ENCODE measurements around the gene DPYD. TPM values are rescaled to one million over a fixed set of nuclear protein-coding genes. Genes with fewer than 3 reads are reported as not detected.

DPYD gene
- total RNA-seq, 1 donor from 2014 or later: 8.1 TPM

GRCh38 chr1:97135972-97136371 lies 784.9 kb downstream of the DPYD start:
- no peak overlapping the region for H3K27ac Mint-ChIP-seq
- TF ChIP-seq, protein P1, sequence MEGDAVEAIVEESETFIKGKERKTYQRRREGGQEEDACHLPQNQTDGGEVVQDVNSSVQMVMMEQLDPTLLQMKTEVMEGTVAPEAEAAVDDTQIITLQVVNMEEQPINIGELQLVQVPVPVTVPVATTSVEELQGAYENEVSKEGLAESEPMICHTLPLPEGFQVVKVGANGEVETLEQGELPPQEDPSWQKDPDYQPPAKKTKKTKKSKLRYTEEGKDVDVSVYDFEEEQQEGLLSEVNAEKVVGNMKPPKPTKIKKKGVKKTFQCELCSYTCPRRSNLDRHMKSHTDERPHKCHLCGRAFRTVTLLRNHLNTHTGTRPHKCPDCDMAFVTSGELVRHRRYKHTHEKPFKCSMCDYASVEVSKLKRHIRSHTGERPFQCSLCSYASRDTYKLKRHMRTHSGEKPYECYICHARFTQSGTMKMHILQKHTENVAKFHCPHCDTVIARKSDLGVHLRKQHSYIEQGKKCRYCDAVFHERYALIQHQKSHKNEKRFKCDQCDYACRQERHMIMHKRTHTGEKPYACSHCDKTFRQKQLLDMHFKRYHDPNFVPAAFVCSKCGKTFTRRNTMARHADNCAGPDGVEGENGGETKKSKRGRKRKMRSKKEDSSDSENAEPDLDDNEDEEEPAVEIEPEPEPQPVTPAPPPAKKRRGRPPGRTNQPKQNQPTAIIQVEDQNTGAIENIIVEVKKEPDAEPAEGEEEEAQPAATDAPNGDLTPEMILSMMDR (IDR thresholded peaks at IDR 0.05; ENCODE audit: unreplicated experiment): no peak
- no peak for DNase-seq (ENCODE audit: low spot score, unreplicated experiment)
- H3K27me3 Mint-ChIP-seq: no peaks in the 10 kb centered on the region
- no peak overlapping the region for H3K4me3 Mint-ChIP-seq (ENCODE audit: low read depth)
- no peaks in the 10 kb centered on the region for H3K36me3 Mint-ChIP-seq (ENCODE audit: insufficient read depth)
- H3K9me3 Mint-ChIP-seq (ENCODE audit: low read depth): no peaks in the 10 kb centered on the region
- H3K4me1 Mint-ChIP-seq (ENCODE audit: low read depth): peaks cover 11% of the 10 kb centered on the region

- Mint-ChIP-seq H3K4me1 (ENCODE audit: low read depth) (no peaks in the 10 kb centered on the region), H3K36me3 (ENCODE audit: insufficient read depth) (no peaks in the 10 kb centered on the region), H3K27me3 (no peaks in the 10 kb centered on the region), H3K4me3 (ENCODE audit: low read depth) (no peak overlapping the region), H3K27ac (no peak overlapping the region), H3K9me3 (ENCODE audit: low read depth) (no peaks in the 10 kb centered on the region)
- TF ChIP-seq, protein P1 (IDR thresholded peaks at IDR 0.05; ENCODE audit: unreplicated experiment): no peak
- DNase-seq (ENCODE audit: low spot score, unreplicated experiment): no peak
Observed at GRCh38 chr1:97128426-97128825, 792.4 kb downstream of the DPYD start.

DNA sequence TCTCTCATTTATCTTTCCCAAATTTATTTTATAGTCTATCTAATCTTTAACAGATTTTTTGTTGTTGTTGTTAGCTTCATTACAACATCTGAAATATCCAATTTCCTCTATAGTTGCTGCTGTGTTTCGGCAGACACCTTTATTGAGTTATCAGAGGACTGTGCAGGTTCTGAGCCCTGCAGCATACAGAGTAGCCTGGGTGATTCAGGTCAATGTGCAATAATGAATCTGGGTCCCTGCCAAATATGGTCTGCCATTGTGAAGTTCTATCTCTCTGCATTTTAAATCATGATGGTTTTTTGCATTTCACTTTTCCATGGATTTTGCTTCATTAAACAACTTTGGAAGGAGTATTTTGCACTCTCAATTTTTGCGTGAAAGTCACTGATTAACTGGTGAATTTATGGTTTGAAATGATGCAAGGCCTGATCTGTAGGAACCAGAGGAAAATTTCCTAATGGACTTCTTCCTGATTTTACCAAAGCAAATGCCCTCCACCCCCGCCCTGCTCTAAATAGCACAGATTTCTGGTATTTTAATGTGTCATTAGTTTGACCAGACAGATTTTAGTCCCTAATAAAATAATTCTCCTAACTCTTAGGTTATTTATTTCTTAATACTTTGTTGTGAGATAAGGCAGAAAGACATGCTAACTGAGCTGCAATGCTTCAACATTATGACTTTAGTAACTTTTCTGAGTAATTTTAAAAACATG lies 797.0 kb downstream of the DPYD start:
- TF ChIP-seq, protein P1 (IDR thresholded peaks at IDR 0.05; ENCODE audit: unreplicated experiment): no peak
- Mint-ChIP-seq H3K36me3 (ENCODE audit: insufficient read depth) (no peaks in the 10 kb centered on the region), H3K4me3 (ENCODE audit: low read depth) (no peak overlapping the region), H3K4me1 (ENCODE audit: low read depth) (no peaks in the 10 kb centered on the region), H3K9me3 (ENCODE audit: low read depth) (no peaks in the 10 kb centered on the region), H3K27ac (no peak overlapping the region), H3K27me3 (no peaks in the 10 kb centered on the region)
- DNase-seq (ENCODE audit: low spot score, unreplicated experiment): no peak

- no peaks in the 10 kb centered on the region for H3K9me3 Mint-ChIP-seq (ENCODE audit: low read depth)
- no peaks in the 10 kb centered on the region for H3K36me3 Mint-ChIP-seq (ENCODE audit: insufficient read depth)
- no peak for DNase-seq (ENCODE audit: low spot score, unreplicated experiment)
- no peaks in the 10 kb centered on the region for H3K27me3 Mint-ChIP-seq
- TF ChIP-seq, protein P1 (IDR thresholded peaks at IDR 0.05; ENCODE audit: unreplicated experiment): no peak
- no peak overlapping the region for H3K27ac Mint-ChIP-seq
- no peak overlapping the region for H3K4me3 Mint-ChIP-seq (ENCODE audit: low read depth)
- no peaks in the 10 kb centered on the region for H3K4me1 Mint-ChIP-seq (ENCODE audit: low read depth)
Observed at GRCh38 chr1:97120806-97121205, 800.0 kb downstream of the DPYD start.

- no peak overlapping the region for H3K27ac Mint-ChIP-seq
- TF ChIP-seq, protein P1 (IDR thresholded peaks at IDR 0.05; ENCODE audit: unreplicated experiment): no peak
- H3K4me1 Mint-ChIP-seq (ENCODE audit: low read depth): no peaks in the 10 kb centered on the region
- DNase-seq (ENCODE audit: low spot score, unreplicated experiment): no peak
- H3K4me3 Mint-ChIP-seq (ENCODE audit: low read depth): no peak overlapping the region
- no peaks in the 10 kb centered on the region for H3K9me3 Mint-ChIP-seq (ENCODE audit: low read depth)
- no peaks in the 10 kb centered on the region for H3K27me3 Mint-ChIP-seq
- no peaks in the 10 kb centered on the region for H3K36me3 Mint-ChIP-seq (ENCODE audit: insufficient read depth)
Observed at GRCh38 chr1:97119260-97120158, 801.3 kb downstream of the DPYD start.
